ENCODE measurements around the gene SPDYC.
"Not testable (repeated sequence)": the region's sequence is repeated elsewhere in the genome, so short reads cannot be mapped to it uniquely, and the experiment has no call there.

The SPDYC gene

DNA sequence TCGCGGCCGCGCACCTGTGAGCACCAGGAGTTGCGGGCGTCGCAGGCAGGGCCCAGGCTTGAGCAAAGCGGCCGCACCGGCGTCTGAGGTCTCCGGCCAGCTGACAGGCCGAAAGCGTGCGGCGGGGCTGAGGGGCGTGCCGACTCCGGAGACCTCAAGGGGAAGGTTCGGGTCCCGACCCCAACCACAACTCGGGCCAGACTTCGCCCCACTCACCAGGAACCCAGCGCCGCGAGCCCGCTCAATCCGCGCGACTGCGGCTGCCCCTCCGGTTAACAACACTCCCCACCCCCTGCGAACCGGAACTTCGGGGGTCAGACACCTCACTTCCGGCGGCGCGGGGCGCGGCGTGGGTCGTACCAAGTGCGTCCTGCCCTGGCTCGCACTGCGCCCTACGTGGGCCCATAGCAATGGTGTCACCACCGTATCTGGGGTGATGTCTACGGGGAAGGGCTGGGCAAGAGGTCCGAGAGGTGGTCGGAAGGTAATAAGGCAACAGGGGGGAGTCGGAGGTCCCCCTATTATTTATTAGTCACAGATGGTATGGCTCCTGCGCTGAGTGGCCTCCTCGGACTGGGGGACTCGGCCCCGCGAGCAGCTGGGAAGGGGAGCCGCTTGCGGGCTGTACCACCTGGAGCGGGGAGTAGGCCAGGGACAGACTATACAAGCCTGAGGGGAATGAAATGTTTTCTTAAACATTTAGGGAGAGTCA is 35.6 kb upstream of the SPDYC start, which contains the start of gene SYVN1:
SYVN1 (minus strand) TSS at position 280 of the 712 bp plus-strand sequence. CDS start 918 bp downstream, outside the sequence.
- DNase-seq (ENCODE audit: low spot score): peak; percentile 93

GRCh38 chr11:65134952-65135632 is 34.9 kb upstream of the SPDYC start:
- DNase-seq (ENCODE audit: low spot score): peak; percentile 95

GRCh38 chr11:65135633-65136145 is 34.3 kb upstream of the SPDYC start:
- no peak for DNase-seq (ENCODE audit: low spot score)

DNA sequence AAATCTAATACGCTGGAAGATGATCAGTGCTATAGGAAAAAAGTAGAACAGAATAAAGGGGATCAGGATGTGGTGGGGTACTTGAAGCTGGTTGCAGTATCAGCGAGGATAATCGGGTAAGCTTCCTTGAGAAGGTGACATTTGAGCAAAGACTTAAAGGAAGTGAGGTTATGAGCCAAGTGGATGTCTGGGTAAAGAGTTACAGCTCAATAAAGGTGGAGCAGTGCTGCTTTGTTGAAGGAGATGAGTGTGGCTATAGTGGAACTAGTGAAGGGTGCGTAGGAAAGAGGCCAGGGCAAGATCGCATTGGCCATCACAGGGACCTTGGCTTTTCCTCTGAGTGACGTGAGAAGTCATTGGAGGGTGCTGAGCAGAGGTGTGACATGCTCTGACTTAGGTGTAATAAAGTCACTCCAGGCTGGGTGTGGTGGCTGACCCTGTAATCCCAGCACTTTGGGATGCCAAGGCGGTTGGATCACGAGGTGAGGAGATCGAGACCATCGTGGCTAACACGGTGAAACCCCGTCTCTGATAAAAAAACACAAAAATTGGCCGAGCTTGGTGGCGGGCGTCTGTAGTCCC is 33.4 kb upstream of the SPDYC start:
- no peak for DNase-seq (ENCODE audit: low spot score)

DNA sequence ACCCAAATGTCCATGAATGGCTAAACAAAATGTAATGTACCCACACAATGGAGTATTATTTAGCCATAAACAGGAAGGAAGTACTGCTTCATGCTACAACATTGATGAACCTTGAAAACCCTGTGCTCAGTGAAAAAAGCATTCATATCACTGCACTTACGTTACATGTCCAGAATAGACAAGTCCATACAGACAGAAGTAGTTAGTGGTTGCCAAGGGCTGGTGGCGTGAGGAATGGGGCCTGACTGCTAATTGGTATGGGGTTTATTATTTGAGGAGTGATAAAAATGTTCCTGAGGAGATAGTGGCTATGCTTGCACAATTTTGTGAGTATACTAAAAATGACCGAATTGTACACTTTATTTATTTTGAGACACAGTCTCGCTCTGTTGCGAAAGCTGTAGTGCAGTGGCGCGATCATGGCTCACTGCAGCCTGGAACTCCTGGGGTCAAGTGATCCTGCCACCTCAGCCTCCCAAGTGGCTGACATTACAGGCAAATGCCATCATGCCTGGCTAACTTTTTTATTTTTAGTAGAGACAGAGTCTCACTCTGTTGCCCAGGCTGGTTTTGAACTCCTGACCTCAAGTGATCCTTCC is 28.0 kb upstream of the SPDYC start:
- no peak for DNase-seq (ENCODE audit: low spot score)

GRCh38 chr11:65147352-65148075 is 22.5 kb upstream of the SPDYC start:
- DNase-seq (ENCODE audit: low spot score): no peak

DNA sequence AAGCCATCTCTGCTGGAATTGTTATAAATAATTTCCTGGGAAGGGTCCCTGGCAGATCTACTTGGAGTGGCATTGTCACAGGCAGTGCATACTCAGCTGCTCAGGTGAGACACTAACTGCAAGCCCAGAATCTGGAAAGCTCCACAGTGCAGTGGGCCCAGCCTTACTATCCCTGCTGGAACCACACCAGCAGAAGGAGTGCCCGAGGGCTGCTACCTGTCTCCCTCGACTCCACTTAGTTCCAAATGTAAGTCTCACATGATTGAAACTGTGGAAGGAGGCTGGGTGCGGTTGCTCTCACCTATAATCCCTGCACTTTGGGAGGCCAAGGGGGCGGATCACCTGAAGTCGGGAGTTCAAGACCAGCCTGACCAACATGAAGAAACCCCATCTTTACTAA is 21.4 kb upstream of the SPDYC start:
- no peak for DNase-seq (ENCODE audit: low spot score)

DNA sequence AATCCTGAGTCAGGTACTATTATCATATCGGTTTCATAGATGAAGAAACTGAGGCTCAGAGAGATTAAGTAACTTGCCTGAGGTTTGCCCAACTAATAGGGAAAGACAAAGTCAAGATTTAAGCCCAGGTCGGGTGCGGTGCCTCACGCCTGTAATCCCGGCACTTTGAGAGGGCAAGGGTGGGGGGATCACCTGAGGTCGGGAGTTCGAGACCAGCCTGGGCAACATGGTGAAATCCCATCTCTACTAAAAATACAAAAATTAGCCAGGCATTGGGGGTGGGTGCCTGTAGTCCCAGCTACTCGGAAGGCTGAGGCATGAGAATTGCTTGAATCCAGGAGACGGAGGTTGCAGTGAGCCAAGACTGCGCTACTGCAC is 19.9 kb upstream of the SPDYC start:
- not testable (repeated sequence) for DNase-seq (ENCODE audit: low spot score)

- peak; percentile 78 for DNase-seq (ENCODE audit: low spot score)
Measured at GRCh38 chr11:65150509-65151299, 19.3 kb upstream of the SPDYC start.

- DNase-seq (ENCODE audit: low spot score): no peak
Measured at GRCh38 chr11:65151331-65151899, 18.6 kb upstream of the SPDYC start.

- DNase-seq (ENCODE audit: low spot score): no peak
Measured at GRCh38 chr11:65152122-65152521, 17.9 kb upstream of the SPDYC start.

DNA sequence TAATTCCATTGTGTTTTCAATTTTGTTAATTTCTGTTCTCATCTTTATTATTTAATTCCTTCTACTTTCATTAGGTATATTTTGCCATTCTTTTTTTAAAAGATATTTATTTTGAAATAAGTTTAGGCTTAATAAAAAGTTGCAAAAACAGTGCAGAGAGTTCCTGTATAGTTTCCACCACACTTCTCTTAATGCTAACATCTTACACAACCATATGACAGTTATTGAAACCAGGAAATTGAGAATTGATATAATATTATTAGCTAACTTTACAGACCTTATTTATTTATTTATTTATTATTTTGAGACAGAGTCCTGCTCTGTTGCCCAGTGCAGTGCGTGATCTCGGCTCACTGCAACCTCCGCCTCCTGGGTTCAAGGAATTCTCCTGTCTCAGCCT is 13.8 kb upstream of the SPDYC start:
- no peak for DNase-seq (ENCODE audit: low spot score)

DNA sequence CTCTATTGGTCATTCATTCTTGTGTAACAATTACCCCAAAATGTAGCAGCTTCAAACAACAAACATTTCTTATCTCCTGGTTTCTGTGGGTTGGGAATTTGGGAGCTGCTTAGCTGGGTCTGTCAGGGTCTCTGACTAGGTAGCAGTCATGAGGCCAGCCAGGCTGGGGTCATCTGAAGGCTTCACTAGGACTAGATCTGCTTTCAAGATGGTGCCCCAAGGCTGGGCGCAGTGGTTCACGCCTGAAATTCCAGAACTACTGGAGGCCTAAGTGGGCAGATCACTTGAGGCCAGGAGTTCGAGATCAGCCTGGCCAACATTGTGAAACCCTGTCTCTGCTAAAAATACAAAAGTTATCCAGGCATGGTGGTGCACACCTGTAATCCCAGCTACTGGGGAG is 13.1 kb upstream of the SPDYC start:
- DNase-seq (ENCODE audit: low spot score): no peak

- no peak for DNase-seq (ENCODE audit: low spot score)
Measured at GRCh38 chr11:65157336-65157735, 12.7 kb upstream of the SPDYC start.

DNA sequence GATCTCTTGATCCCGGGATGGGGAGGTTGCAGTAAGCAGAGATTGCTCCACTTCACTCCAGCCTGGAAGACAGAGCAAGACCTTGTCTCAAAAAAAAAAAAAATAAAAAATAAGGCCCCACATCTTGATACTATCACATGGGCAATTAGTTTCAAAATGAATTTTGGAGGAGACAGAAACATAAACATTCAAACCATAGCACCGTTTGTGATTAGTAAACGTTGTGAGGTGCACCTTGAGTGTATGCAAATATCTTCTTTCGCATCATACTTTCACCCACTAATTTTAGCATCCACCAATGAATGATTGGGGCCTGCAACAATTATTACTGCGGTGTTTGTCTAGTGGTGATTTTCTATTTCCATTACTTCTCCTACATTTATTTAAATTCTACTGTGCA is 11.0 kb upstream of the SPDYC start:
- no peak for DNase-seq (ENCODE audit: low spot score)

- DNase-seq (ENCODE audit: low spot score): no peak
Measured at GRCh38 chr11:65160643-65161042, 9.4 kb upstream of the SPDYC start.

DNA sequence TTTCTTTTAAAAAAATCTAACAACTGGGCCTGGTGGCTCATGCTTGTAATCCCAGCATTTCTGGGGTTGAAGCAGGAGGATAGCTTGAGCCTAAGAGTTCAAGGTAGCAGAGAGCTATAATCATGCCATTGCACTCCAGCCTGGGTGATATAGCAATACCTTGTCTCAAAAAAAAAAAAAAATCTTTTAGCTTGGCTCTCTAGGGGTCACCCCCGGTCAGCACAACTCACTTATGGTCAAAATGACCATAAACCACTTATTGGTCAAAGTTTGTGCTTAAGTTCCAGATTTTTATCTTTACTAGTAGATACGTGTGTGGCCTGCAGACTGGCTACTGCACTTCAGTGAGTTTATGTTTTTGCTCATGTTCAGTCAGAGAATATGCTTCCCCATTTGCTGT is 6.3 kb upstream of the SPDYC start:
- no peak for DNase-seq (ENCODE audit: low spot score)

DNA sequence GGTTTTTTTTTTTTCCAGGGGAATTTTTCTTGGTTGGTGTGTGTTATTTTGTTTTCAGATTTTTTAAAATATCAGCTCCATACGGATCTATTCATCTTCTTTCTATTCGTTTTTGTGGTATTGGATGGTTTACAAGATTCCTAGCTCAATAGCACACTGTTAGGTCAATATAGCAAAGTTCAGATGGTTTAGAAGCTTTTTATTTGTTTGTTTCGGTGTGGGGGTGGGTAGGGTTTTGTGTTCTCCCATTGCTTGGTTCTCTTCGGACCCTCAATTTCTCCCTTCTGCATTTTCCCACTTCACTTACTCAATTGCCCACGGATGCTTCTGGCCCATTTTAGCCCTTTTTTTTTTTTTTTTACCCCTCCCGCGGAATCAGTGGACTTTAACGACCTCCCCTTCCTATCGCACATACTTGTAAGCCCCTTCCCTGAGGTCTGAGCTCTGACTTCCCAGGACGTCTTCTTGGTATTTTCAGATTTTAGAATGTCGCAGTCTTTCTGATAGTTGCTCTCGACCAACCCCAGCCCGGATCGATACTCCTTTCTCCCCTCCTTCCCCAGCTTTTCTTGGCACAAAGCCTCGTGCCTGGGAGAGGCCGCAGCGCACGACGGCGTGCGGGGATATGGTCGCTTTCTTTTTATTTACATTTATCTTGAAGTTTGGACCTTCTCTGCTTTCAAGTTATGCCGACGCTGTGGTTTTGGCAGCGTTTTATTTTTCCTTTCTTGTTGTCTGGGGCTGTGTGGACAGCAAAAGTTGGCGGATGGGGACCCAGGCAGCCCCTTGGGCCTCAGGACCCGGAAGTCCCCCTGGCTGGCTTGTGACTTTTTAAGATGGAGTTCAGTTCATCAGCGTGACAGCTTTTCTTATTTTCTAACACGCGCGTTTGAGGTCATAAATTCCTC is 4.4 kb upstream of the SPDYC start:
- DNase-seq (ENCODE audit: low spot score): no peak

GRCh38 chr11:65166893-65167292 is 3.1 kb upstream of the SPDYC start:
- DNase-seq (ENCODE audit: low spot score): no peak

- no peak for DNase-seq (ENCODE audit: low spot score)
Measured at GRCh38 chr11:65167656-65168055, 2.4 kb upstream of the SPDYC start.

Measured in Ammon's horn (tissue), 1 donor.